ENCODE results near the gene HOXB2.

- TF ChIP-seq EZH2 (IDR thresholded peaks at IDR 0.05; ENCODE audit: borderline replicate concordance, insufficient read depth, low read depth, low read length, poor library complexity, severe bottlenecking) (no peak), CTCF (IDR thresholded peaks at IDR 0.05) (no peak)
Measured at GRCh38 chr17:48532261-48532660, 12.6 kb downstream of the HOXB2 start.
